ENCODE data around the gene WDR73. TPM values are rescaled to one million over a fixed set of nuclear protein-coding genes. Genes with fewer than 3 reads are reported as not detected.

The WDR73 gene
- total RNA-seq, 1 experiment from 2014 or later, result 35.6 TPM

- Histone ChIP-seq H3K9me3 (ENCODE audit: control insufficient read depth in 1 of 2, insufficient read depth in 1 of 2, low read depth in 1 of 2, low read length in 2 of 2) (no peaks in the 10 kb centered on the region), H3K27me3 (ENCODE audit: insufficient read depth, low read length) (no peaks in the 10 kb centered on the region), H2AFZ (ENCODE audit: low read depth, low read length, poor library complexity, severe bottlenecking) (no peak overlapping the region), H3K4me2 (ENCODE audit: low read length) (no peak overlapping the region), H3K4me1 (ENCODE audit: control insufficient read depth in 1 of 2, insufficient read depth in 2 of 2, low read length in 2 of 2) (no peaks in the 10 kb centered on the region; a peak in 1 of 4 replicates), H4K20me1 (ENCODE audit: insufficient read depth) (no peaks in the 10 kb centered on the region), H3K36me3 (ENCODE audit: control insufficient read depth in 1 of 2, insufficient read depth in 2 of 2, low read length in 2 of 2) (peaks cover 4 to 35% of the 10 kb centered on the region in 2 experiments; a peak in 3 of 4 replicates), H3K9ac (ENCODE audit: low read length) (no peak overlapping the region), H3K27ac (ENCODE audit: low read depth, low read length) (no peak overlapping the region), H3K9me2 (ENCODE audit: insufficient read depth) (no peaks in the 10 kb centered on the region), H3K79me2 (ENCODE audit: insufficient read depth, low read length) (0 out of 2 replicates have a peak, but pooled peaks cover 3% of the 10 kb centered on the region), H3K4me3 (replicated peaks in 1 of 2; ENCODE audit: low read depth in 1 of 2, low read length in 2 of 2) (no peak overlapping the region)
- ChIA-PET RAD21 (ENCODE audit: low non-redundant PET in 1 of 2, low total read pairs in 2 of 2, uncharacterized antibody in 2 of 2, unreplicated experiment in 2 of 2) (no interaction called here), POLR2A (interaction anchor here (0.9 kb wide), 1 partner anchor 22 kb away, joined by 4 read pairs; no protein-coding TSS in a partner anchor), CTCF (interaction anchor here (0.5 kb wide), 1 partner anchor 38 kb away, joined by 4 read pairs; no protein-coding TSS in a partner anchor)
- BruUV-seq (replicated peaks), result no TSS peak
- TF ChIP-seq EZH2 (IDR thresholded peaks at IDR 0.05), result no peak
- no peak for TF ChIP-seq CEBPB (IDR thresholded peaks at IDR 0.05; ENCODE audit: low read depth)
- TF ChIP-seq FOSL1 (IDR thresholded peaks at IDR 0.05; ENCODE audit: low read depth), result no peak
- TF ChIP-seq POLR2AphosphoS5 (IDR thresholded peaks at IDR 0.05; ENCODE audit: low read depth, low read length), result no peak
- TF ChIP-seq POLR2A (IDR thresholded peaks at IDR 0.05; ENCODE audit: borderline replicate concordance, extremely low read depth, insufficient read depth, insufficient read length), result no peak
- intact Hi-C loops (cut with micrococcal nuclease), result no loop called here
- DNase-seq (ENCODE audit: low read depth, low spot score) (no peak), ATAC-seq (no peak)
These were observed 45.3 kb downstream of the WDR73 start for GRCh38 chr15:84608707-84609284.

GRCh38 chr15:84606653-84607120 is 47.4 kb downstream of the WDR73 start:
- H2AFZ ChIP-seq (ENCODE audit: low read depth, low read length, poor library complexity, severe bottlenecking), result no peak overlapping the region
- H3K27me3 ChIP-seq (ENCODE audit: insufficient read depth, low read length), result no peaks in the 10 kb centered on the region
- no TSS peak for BruUV-seq (replicated peaks)
- ChIA-PET CTCF (no interaction called here), POLR2A (no interaction called here), RAD21 (ENCODE audit: low non-redundant PET in 1 of 2, low total read pairs in 2 of 2, uncharacterized antibody in 2 of 2, unreplicated experiment in 2 of 2) (no interaction called here)
- intact Hi-C loops (cut with micrococcal nuclease), result no loop called here
- no peak overlapping the region for H3K4me2 ChIP-seq (ENCODE audit: low read length)
- peaks cover 0 to 2% of the 10 kb centered on the region in 2 experiments; a peak in 2 of 4 replicates for H3K4me1 ChIP-seq (ENCODE audit: control insufficient read depth in 1 of 2, insufficient read depth in 2 of 2, low read length in 2 of 2)
- no peaks in the 10 kb centered on the region for H4K20me1 ChIP-seq (ENCODE audit: insufficient read depth)
- peaks cover 4 to 35% of the 10 kb centered on the region in 2 experiments; a peak in 3 of 4 replicates for H3K36me3 ChIP-seq (ENCODE audit: control insufficient read depth in 1 of 2, insufficient read depth in 2 of 2, low read length in 2 of 2)
- H3K9me3 ChIP-seq (ENCODE audit: control insufficient read depth in 1 of 2, insufficient read depth in 1 of 2, low read depth in 1 of 2, low read length in 2 of 2), result no peaks in the 10 kb centered on the region
- TF ChIP-seq SIN3A (IDR thresholded peaks at IDR 0.05; ENCODE audit: low read depth), result no peak
- no peak for TF ChIP-seq EGR1 (IDR thresholded peaks at IDR 0.05; ENCODE audit: low read depth)
- no peak for TF ChIP-seq CEBPB (IDR thresholded peaks at IDR 0.05; ENCODE audit: low read depth)
- no peak for TF ChIP-seq EZH2 (IDR thresholded peaks at IDR 0.05)
- TF ChIP-seq ZNF274 (IDR thresholded peaks at IDR 0.05; ENCODE audit: low read depth, low read length), result no peak
- no peak for TF ChIP-seq ELF1 (IDR thresholded peaks at IDR 0.05; ENCODE audit: borderline replicate concordance, low read depth)
- TF ChIP-seq ZFX (IDR thresholded peaks at IDR 0.05), result no peak
- TF ChIP-seq SRF (IDR thresholded peaks at IDR 0.05; ENCODE audit: low read depth), result no peak
- no peak for TF ChIP-seq POLR2AphosphoS5 (IDR thresholded peaks at IDR 0.05; ENCODE audit: low read depth, low read length)
- TF ChIP-seq ZBTB33 (IDR thresholded peaks at IDR 0.05; ENCODE audit: extremely low read depth, insufficient replicate concordance, low read length), result no peak
- no peak for TF ChIP-seq YY1 (IDR thresholded peaks at IDR 0.05; ENCODE audit: extremely low read depth, insufficient replicate concordance, low read depth, low read length)
- TF ChIP-seq ATF3 (IDR thresholded peaks at IDR 0.05), result no peak
- TF ChIP-seq EZH2phosphoT487 (IDR thresholded peaks at IDR 0.05; ENCODE audit: borderline replicate concordance), result no peak
- DNase-seq (ENCODE audit: low read depth, low spot score), result no peak
- ATAC-seq, result no peak
- no peak overlapping the region for H3K27ac ChIP-seq (ENCODE audit: low read depth, low read length)
- H3K79me2 ChIP-seq (ENCODE audit: insufficient read depth, low read length), result peaks cover 3% of the 10 kb centered on the region; the same call in 1 of the 2 replicates
- no peaks in the 10 kb centered on the region for H3K9me2 ChIP-seq (ENCODE audit: insufficient read depth)
- H3K4me3 ChIP-seq (replicated peaks in 1 of 2; ENCODE audit: low read depth in 1 of 2, low read length in 2 of 2), result no peak overlapping the region
- no peak overlapping the region for H3K9ac ChIP-seq (ENCODE audit: low read length)
